GM18867 (cell line): Measurements from ENCODE around the gene MRGPRF.

Source experiments
- ATAC-seq: cut with Tn5 transposase; IDR thresholded peaks from one replicate; pipeline ENCODE4 v1.9.1; 2021; ENCODE audit warnings: mild to moderate bottlenecking, moderate library complexity; ENCODE audit not compliant: unreplicated experiment

MRGPRF gene

DNA sequence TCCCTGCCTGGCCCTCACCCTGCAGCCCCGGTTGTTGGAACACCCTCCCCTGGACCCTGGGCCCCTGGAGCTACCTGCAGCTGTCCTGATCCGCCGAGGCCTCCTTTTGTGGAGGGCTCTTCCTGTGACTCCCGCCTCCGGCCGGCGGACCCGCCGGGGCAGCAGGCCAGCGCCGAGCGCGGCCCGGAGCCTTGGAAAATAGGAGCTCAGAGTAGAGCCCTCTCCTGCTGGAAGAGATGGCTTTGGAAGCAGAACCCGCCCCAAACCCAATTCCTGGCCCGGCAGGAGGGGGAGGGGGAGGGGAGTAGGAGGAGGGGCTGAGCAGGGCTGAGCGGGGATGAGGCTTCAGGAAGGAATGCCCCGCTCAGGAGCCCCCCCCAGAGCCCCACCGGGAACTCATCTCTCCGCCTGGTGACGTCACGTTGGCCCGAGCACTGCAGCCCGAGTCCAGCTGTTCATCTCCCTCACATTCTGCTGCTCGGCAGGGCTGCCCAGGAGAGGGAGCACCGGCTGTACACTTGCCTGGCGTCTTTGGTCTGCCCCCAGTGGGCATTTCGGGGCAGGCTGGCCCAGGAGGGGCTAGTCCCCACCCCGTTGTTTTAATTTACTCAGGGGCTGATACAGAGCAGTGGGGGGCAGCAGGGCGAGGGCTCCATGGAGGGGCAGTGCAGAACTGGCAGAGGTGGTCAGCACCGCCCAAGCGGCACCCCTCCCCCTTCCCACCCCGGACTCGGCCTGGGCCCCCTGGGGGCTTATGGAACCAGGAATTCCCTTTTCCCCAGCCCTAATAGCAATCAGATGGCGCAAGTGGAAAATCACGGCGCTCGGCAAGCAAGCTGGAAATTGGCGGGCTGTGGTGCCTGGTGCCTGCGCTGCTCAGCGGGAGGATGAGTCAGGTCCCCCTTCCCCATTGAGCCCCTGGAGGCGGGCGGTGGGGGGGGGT is at the start of gene MRGPRF:
MRGPRF (minus strand) TSS at position 238 of the 943 bp plus-strand sequence. CDS start 3,345 bp downstream, outside the sequence.
- no peak for ATAC-seq

DNA sequence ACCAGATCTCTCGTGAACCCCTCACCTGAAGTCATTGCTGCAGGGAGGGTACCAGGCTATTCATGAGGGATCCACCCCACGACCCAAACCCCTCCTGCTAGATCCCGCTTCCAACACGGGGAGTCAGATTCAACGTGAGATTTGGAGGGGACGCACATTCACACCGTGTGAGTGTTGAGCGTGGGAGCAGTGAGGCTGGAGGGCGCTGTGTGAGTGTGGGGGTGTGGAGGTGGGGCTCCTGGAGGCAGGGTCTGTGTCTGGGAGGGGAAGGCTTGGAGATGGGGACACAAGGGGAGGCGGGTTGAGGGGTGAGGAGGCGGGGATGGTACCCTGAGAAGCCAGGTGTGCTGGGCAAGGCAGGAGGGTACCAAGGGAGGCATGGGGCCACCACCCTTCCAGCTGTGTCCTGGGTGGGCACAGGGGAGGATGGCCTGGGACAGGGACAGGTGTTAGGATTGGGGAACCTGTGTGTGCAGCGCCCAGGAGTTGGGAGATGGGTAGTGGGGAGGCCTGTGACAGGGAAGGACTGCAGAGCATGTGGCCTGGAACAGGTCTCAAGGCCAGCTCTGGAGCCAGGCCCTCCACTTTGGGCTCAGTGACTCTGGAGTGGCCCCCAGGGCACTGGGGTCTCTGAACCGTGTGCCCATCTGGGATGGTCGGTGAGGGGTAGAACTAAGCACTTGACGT is 49.3 kb upstream of the MRGPRF start:
- no peak for ATAC-seq

- no peak for ATAC-seq
Observed at GRCh38 chr11:69061713-69062053, 48.6 kb upstream of the MRGPRF start.

GRCh38 chr11:69060806-69061712 is 48.0 kb upstream of the MRGPRF start:
- ATAC-seq: no peak

- ATAC-seq: no peak
Observed at GRCh38 chr11:69059985-69060384, 46.9 kb upstream of the MRGPRF start.

DNA sequence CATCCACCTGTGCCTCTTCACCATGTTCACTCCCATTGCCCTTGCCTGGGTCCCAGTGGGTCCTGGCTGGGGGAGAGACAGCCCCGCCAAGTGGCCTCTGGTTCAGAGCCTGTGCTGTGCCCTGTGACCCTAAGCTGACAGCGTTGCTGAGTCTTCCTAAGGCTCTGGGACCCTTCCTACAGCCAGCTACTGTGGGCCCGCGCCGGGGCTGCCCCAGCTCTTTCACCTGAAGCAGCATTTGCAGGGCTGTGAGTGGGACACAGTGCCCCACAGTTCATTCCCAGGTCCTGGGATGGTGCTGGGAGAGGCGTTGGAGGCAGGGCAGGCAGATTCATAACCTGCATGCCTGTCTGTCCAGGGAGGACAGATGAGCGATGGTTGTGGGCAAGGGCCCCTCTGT is 46.4 kb upstream of the MRGPRF start:
- ATAC-seq: no peak

GRCh38 chr11:69058511-69059270 is 45.6 kb upstream of the MRGPRF start:
- no peak for ATAC-seq

DNA sequence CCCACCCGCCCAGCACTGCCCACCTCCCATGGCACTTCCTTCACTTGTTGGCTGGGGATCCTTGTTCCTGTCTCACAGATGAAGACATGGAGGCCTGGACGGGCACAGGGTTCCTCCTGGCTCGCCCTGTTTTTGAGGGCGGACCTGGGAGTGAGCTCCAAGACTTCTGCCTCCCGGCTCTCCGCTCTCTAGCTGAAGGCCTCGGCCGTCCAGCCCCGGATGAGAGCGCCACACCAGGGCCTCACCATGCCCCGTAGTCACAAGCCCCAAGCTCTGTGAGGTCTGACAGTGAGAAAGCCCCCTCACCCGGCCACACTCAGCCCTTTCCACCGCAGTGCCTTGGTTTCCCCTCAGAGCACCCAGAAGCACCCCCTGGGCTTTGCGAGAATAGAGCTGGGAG is 44.8 kb upstream of the MRGPRF start:
- ATAC-seq: no peak

DNA sequence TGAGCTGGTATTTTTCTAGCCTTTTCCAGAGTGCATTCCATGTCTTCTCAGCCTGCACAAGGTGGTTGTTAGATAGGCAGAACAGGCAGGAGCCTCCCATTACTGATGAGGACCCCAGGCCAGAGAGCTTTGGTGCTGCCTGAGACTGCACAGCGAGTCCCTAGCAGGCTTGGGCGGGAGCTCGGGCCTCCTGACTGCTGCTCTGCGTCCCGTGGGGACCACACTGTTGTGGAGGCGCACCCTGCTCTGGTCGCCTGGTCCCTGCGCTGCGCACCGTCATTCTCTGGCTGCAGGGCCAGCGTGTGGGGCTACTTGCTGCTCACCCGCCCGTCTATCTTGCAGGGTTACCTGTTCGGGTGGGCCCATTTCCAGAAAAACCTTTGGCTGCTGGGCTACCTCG is 44.2 kb upstream of the MRGPRF start:
- ATAC-seq: no peak

- peak; percentile 76 for ATAC-seq
Observed at GRCh38 chr11:69055598-69056516, 42.8 kb upstream of the MRGPRF start.

DNA sequence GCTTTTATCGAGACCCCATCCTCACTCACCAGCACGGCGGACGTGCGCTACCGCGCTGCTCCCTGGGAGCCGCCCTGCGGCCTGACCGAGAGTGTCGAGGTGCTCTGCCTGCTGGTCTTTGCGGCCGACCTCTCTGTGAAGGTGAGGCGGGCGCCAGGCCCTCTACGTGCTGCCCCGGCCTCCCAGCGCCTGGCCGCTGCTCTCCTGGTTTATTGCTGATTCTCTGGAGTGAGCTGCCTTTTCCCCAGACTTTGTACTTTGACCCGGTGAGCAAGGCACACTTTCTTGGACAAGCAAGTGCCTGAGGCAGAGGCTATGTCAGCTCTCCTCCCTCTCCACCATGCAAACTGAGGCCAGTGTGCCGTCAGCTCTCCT is 42.2 kb upstream of the MRGPRF start:
- no peak for ATAC-seq

DNA sequence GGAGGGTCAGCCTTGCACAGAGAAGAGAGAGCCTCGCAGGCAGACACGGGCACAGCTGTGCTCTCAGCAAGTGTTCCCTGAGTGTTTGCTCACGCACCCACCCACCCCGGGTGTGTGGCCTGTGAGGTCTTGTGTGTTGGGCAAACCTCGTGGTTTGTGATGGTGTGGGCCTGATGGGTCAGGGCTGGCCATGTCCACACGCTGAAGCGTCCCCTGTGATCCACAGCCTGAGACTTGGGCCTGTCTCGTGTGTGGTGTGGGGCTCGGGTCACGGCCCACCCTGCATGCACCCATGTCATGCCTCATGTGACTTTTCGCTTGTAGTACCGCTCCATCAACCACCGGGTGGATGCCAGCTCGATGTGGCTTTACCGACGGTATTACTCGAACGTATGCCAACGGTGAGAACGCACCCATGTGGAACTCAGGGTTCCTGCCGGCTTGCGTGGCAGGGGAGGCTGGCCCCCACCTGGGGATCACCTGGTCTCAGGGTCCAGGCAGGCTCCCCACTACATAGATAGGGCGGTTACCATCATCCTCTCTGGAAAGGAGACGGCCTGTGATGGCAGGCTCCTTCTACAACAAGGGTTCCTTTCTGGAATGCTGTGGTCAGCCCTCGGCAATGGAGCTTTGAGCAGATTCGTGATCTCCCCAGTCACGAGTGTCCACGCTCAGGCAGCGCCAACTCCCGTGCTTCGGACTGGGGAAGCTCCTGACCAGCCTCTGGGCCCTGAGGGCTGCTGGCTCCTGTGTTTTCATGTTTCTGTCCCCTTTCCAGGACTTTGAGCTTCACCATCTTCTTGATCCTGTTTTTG is 41.6 kb upstream of the MRGPRF start:
- no peak for ATAC-seq

DNA sequence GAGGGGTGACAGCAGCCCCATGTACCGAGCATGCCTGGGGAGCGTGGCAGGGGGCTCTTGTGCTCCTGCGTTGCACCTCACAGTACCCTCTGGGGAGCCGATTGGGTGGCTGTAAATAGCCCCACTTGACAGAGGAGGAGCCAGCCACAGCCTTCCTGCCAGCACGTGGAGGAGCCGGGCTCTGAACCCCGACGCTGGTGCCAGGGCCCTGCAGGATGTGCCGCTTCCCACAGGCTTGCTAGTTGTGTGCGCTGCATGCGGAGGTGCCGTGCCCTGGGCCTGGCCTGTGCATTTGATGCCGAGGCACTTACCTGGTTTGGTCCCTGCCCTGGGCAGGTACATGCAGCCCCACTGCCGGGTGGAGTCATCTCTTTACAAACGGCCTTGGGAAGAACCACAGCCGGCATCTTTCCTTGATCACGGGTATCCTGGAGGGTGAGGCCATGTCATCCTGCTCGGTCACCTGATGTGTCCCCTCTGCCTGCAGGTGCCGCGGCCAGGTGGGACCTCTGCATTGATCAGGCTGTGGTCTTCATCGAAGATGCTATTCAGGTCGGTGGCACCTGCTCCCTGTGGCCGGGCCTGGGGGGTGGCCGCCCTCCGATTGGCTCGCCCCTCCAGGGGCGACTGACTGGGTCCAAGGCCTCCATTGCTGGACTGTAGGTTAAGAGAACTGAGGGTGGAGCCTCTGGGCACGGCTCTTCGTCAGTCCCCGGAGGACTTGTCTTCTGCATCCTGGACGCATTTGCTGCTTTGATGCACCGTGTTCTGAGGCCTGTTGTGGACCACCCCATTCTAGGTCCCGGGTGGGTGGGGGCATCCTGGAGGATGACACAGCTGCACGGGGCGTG is 40.7 kb upstream of the MRGPRF start:
- ATAC-seq: no peak

GRCh38 chr11:69053169-69053477 is 40.1 kb upstream of the MRGPRF start:
- no peak for ATAC-seq

- no peak for ATAC-seq
Observed at GRCh38 chr11:69052343-69053168, 39.5 kb upstream of the MRGPRF start.

DNA sequence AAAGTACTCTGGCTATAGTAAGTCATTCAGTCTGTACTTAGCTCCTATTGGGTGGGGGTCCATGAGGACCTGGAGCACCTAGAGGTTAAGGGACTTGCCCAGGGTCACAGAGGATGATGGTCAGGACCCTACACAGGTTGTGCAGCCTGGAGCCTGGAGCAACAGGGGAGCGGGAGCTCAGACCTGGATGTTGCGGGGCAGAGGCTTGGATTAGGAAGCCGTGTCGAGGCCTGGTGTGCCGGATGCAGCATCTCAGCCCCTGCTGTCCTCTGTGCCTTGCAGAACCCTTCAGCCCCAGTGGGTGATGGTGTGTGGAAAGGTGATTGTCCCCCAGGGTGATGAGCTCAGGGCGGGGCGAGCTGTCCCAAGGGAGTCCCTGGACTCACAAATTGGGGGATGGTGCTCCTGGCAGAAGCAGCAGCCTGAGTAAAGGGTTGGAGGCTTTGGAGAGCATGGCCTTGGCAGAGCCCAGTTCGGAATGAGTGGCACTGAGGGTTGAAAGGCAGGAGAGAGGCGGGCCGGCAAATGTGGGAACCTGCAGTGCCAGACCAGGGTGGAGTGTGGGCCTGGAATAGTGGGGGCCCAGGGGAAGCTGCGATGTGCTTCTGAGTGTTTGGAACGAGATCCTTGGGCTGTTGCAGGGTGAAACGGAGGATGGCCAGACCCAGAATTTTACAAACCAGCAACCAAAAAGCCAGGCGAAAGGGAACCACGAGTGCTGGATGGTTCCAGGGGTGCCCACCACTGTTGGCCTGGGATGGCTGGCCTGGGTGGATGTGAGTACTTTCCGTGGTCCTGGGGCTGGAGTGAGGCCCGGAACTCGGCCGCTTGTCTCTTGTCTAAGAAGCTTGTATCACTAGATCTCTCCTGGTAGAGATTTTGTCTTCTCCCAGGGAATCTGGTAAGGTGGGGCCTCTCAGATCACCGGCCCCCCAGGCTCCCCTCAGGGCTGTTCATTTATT is 38.6 kb upstream of the MRGPRF start:
- ATAC-seq: no peak
